Transverse colon (tissue), 4 donors: ENCODE data around the gene PSMD11. TPM values are rescaled to one million over a fixed set of nuclear protein-coding genes. Genes with fewer than 3 reads are reported as not detected.

Source experiments
- DNase-seq: peaks from one replicate; pipeline ENCODE4 v3.0.0-alpha.2; 2019
- H3K27ac ChIP-seq, 4 donors: fragments of 200-600 bp; sonication (generic); 2 replicates each; pipeline ENCODE4 v1.5.1; 2016 to 2018; ENCODE audit warnings: inconsistent platforms in 4 of 4
- H3K27me3 ChIP-seq: fragments of 200-600 bp; sonication (generic); 2 replicates; pipeline ENCODE4 v1.5.1; 2017; ENCODE audit warnings: inconsistent platforms
- H3K36me3 ChIP-seq, 4 donors: fragments of 200-600 bp; sonication (generic); 2 replicates each; pipeline ENCODE4 v1.5.1; 2017 to 2019; ENCODE audit warnings: inconsistent platforms in 4 of 4
- H3K4me1 ChIP-seq, 4 donors: fragments of 200-600 bp; sonication (generic); 2 replicates each; pipeline ENCODE4 v1.5.1; 2017 to 2020; ENCODE audit warnings: inconsistent platforms in 4 of 4
- H3K4me3 ChIP-seq, 4 donors: fragments of 200-600 bp; sonication (generic); 1 replicate in 1 of 4; 2 replicates in 3 of 4; pipeline versions ENCODE4 v1.5.1 to v1.6.1; 2017 to 2019; ENCODE audit warnings: inconsistent platforms in 4 of 4
- H3K9me3 ChIP-seq, 2 donors: fragments of 200-600 bp; sonication (generic); 2 replicates each; pipeline ENCODE4 v1.5.1; 2017 to 2019; ENCODE audit warnings: inconsistent platforms in 2 of 2
- CTCF ChIP-seq, 5 experiments: fragments of 200-600 bp in 3 of 5; fragments of 450-650 bp in 2 of 5; sonication (generic) in 3 of 5; IDR thresholded peaks; 1 replicate in 2 of 5; 2 replicates in 3 of 5; pipeline ENCODE4 v1.5.1; 2016 to 2017; ENCODE audit warnings: antibody characterized with exemption in 5 of 5, inconsistent platforms in 3 of 5, mild to moderate bottlenecking in 2 of 5, moderate library complexity in 1 of 5
- EP300 ChIP-seq: sonication (generic); formaldehyde crosslinking; IDR thresholded peaks from one replicate; pipeline ENCODE4 v1.6.1; 2017; ENCODE audit warnings: antibody characterized with exemption, low read depth
- POLR2A ChIP-seq: fragments of 450-650 bp; IDR thresholded peaks from one replicate; pipeline ENCODE4 v1.6.1; 2016; ENCODE audit warnings: antibody characterized with exemption, mild to moderate bottlenecking, moderate library complexity
- POLR2AphosphoS5 ChIP-seq, 3 donors: sonication (generic); formaldehyde crosslinking; IDR thresholded peaks; one replicate each; pipeline ENCODE4 v1.6.1; 2016; ENCODE audit warnings: antibody characterized with exemption in 3 of 3
- WGBS, 2 donors: methylation state at CpG; one replicate each; pipeline ENCODE4 v1.1.5; 2018; ENCODE audit warnings: low coverage in 1 of 2; 5-methylcytosine and 5-hydroxymethylcytosine counted together
- in situ Hi-C, 4 donors: fragments of 200-750 bp; cut with MboI; loops; one replicate each; pipeline versions ENCODE4 v1.15.0 to v1.15.1; 2017; ENCODE audit warnings: low sequenced_read_pairs in 3 of 4, low pct_ligation_motif_present in 1 of 4, low pct_unique_long_range_greater_than_20kb in 1 of 4
- intact Hi-C: fragments of 100-400 bp; cut with DNase I; formaldehyde crosslinking; loops from one replicate; pipeline ENCODE4 v1.15.1; 2023; ENCODE audit warnings: low total_unique reads
- total RNA-seq, 4 donors: library from RNA; depleted of rRNA; stranded (reverse); fragments of >200 nt; gene quantifications; one replicate each; pipeline ENCODE4 v1.1.0, GENCODE V29; 2016

Gene PSMD11
- total RNA-seq, 4 donors from 2014 or later = 20.9 to 238 (median 62.3) TPM

- Histone ChIP-seq H3K36me3 (no peaks in the 10 kb centered on the region), H3K4me3 (no peak overlapping the region), H3K9me3 (no peaks in the 10 kb centered on the region), H3K27me3 (no peaks in the 10 kb centered on the region), H3K4me1 (peaks cover 0 to 11% (median 7%) of the 10 kb centered on the region in 4 donors), H3K27ac (no peak overlapping the region)
- intact Hi-C loops (no loop called here), in situ Hi-C loops (loop anchor here in 2 of 4 donors (25.0 kb wide), 2 partner anchors 271 to 421 kb away; no protein-coding TSS in a partner anchor)
- TF ChIP-seq CTCF (IDR thresholded peaks at IDR 0.05) (no peak), EP300 (no peak), POLR2AphosphoS5 (IDR thresholded peaks at IDR 0.05) (no peak), POLR2A (no peak)
- WGBS, 2 donors = 77 to 81% methylated on average over 3 to 19 of the region's 21 CpGs
- DNase-seq = no peak
Observed at GRCh38 chr17:32491371-32492263, 47.3 kb downstream of the PSMD11 start.

- H3K9me3 ChIP-seq = no peaks in the 10 kb centered on the region
- no peaks in the 10 kb centered on the region for H3K27me3 ChIP-seq
- WGBS, 2 donors = 78 to 83% methylated on average over 3 to 4 of the region's 4 CpGs
- H3K36me3 ChIP-seq = no peaks in the 10 kb centered on the region
- H3K4me1 ChIP-seq = peaks cover 0 to 11% (median 7%) of the 10 kb centered on the region in 4 donors
- DNase-seq = no peak
- TF ChIP-seq EP300 (no peak), CTCF (IDR thresholded peaks at IDR 0.05) (no peak), POLR2AphosphoS5 (IDR thresholded peaks at IDR 0.05) (no peak), POLR2A (no peak)
- intact Hi-C loops (no loop called here), in situ Hi-C loops (loop anchor here in 2 of 4 donors (25.0 kb wide), 2 partner anchors 270 to 420 kb away; no protein-coding TSS in a partner anchor)
- H3K4me3 ChIP-seq = no peak overlapping the region
- H3K27ac ChIP-seq = no peak overlapping the region
Observed at GRCh38 chr17:32492264-32492589, 47.9 kb downstream of the PSMD11 start.

- Histone ChIP-seq H3K4me1 (peaks cover 0 to 6% (median 3%) of the 10 kb centered on the region in 4 donors), H3K27ac (no peak overlapping the region), H3K9me3 (no peaks in the 10 kb centered on the region), H3K4me3 (no peak overlapping the region), H3K36me3 (no peaks in the 10 kb centered on the region), H3K27me3 (no peaks in the 10 kb centered on the region)
- intact Hi-C loops (no loop called here), in situ Hi-C loops (loop anchor here in 2 of 4 donors (25.0 kb wide), 2 partner anchors 270 to 420 kb away; no protein-coding TSS in a partner anchor)
- 82 to 97% methylated on average over 5 to 7 of the region's 7 CpGs for WGBS, 2 donors
- no peak for TF ChIP-seq POLR2A
- TF ChIP-seq EP300 = no peak
- no peak for TF ChIP-seq CTCF (IDR thresholded peaks at IDR 0.05)
- TF ChIP-seq POLR2AphosphoS5 (IDR thresholded peaks at IDR 0.05) = no peak
- DNase-seq = no peak
Observed at GRCh38 chr17:32492648-32493289, 48.5 kb downstream of the PSMD11 start.

GRCh38 chr17:32493571-32493970 is 49.3 kb downstream of the PSMD11 start:
- WGBS, 2 donors = 85 to 89% methylated on average over 4 to 12 of the region's 15 CpGs
- no peak for TF ChIP-seq EP300
- TF ChIP-seq POLR2A = no peak
- no peak for TF ChIP-seq POLR2AphosphoS5 (IDR thresholded peaks at IDR 0.05)
- TF ChIP-seq CTCF (IDR thresholded peaks at IDR 0.05) = no peak
- no peak overlapping the region for H3K4me3 ChIP-seq
- intact Hi-C loops = no loop called here
- H3K27me3 ChIP-seq = no peaks in the 10 kb centered on the region
- H3K4me1 ChIP-seq = no peaks in the 10 kb centered on the region
- no peak overlapping the region for H3K27ac ChIP-seq
- DNase-seq = no peak
- in situ Hi-C loops = loop anchor here in 2 of 4 donors (25.0 kb wide), 2 partner anchors 269 to 419 kb away; no protein-coding TSS in a partner anchor
- H3K36me3 ChIP-seq = no peaks in the 10 kb centered on the region
- H3K9me3 ChIP-seq = no peaks in the 10 kb centered on the region
